ENCODE data around the gene NPPC.

NPPC gene

DNA sequence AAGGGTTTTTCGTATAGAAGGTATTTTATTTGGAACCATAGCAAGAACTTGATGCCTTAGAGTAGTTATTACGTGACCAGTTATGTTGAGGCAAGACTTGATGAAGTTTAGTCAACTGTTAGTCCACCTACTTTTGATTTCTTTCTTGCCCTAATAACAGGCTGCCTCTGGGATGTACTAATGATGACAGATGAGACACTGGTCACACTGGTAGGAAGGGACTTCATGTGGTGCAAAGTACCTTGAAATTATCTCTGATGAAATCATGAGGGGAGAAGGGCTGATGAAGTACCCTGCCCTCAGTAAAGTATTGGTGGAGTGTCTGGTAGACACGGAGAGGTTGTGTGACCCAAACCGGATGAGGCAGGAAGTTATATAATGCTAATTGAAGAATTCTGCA is 40.7 kb upstream of the NPPC start:
- TF ChIP-seq, protein P1, sequence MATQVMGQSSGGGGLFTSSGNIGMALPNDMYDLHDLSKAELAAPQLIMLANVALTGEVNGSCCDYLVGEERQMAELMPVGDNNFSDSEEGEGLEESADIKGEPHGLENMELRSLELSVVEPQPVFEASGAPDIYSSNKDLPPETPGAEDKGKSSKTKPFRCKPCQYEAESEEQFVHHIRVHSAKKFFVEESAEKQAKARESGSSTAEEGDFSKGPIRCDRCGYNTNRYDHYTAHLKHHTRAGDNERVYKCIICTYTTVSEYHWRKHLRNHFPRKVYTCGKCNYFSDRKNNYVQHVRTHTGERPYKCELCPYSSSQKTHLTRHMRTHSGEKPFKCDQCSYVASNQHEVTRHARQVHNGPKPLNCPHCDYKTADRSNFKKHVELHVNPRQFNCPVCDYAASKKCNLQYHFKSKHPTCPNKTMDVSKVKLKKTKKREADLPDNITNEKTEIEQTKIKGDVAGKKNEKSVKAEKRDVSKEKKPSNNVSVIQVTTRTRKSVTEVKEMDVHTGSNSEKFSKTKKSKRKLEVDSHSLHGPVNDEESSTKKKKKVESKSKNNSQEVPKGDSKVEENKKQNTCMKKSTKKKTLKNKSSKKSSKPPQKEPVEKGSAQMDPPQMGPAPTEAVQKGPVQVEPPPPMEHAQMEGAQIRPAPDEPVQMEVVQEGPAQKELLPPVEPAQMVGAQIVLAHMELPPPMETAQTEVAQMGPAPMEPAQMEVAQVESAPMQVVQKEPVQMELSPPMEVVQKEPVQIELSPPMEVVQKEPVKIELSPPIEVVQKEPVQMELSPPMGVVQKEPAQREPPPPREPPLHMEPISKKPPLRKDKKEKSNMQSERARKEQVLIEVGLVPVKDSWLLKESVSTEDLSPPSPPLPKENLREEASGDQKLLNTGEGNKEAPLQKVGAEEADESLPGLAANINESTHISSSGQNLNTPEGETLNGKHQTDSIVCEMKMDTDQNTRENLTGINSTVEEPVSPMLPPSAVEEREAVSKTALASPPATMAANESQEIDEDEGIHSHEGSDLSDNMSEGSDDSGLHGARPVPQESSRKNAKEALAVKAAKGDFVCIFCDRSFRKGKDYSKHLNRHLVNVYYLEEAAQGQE (IDR thresholded peaks at IDR 0.05; ENCODE audit: low read depth), result no peak
- TF ChIP-seq CEBPB (IDR thresholded peaks at IDR 0.05) (no peak), EP300 (IDR thresholded peaks at IDR 0.05; ENCODE audit: borderline replicate concordance) (no peak)
- TF ChIP-seq, protein P2, sequence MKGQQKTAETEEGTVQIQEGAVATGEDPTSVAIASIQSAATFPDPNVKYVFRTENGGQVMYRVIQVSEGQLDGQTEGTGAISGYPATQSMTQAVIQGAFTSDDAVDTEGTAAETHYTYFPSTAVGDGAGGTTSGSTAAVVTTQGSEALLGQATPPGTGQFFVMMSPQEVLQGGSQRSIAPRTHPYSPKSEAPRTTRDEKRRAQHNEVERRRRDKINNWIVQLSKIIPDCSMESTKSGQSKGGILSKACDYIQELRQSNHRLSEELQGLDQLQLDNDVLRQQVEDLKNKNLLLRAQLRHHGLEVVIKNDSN (IDR thresholded peaks at IDR 0.05), result no peak

DNA sequence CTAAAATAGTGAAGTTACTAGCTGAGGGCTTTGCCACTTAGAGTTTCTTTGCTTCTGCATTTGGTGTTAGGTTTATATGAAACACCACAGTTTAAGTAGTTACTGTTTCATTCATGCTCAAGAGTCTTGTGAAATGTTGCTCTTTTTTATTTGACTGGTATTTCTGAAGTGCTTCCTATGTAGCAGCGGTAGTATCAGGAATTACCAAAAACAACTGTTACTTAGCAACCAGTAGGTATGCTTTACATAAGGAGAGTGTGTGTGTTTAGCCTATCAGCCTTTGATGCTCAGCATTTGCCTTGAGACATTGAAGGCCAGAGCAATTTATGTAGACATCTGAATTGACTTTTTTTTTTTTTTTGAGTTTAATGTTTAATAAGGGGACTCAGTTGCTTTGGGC is 38.9 kb upstream of the NPPC start:
- TF ChIP-seq RAD21 (IDR thresholded peaks at IDR 0.05; ENCODE audit: low read depth), result no peak
- TF ChIP-seq ZBTB7A (IDR thresholded peaks at IDR 0.05; ENCODE audit: low read depth), result no peak
- no peak for TF ChIP-seq NFIC (IDR thresholded peaks at IDR 0.05)
- no peak for TF ChIP-seq YY1 (IDR thresholded peaks at IDR 0.05; ENCODE audit: low read depth)
- no peak for TF ChIP-seq EGR1 (IDR thresholded peaks at IDR 0.05)
- TF ChIP-seq, protein P3, sequence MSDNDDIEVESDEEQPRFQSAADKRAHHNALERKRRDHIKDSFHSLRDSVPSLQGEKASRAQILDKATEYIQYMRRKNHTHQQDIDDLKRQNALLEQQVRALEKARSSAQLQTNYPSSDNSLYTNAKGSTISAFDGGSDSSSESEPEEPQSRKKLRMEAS (IDR thresholded peaks at IDR 0.05), result no peak
- no peak for TF ChIP-seq CREB1 (IDR thresholded peaks at IDR 0.05; ENCODE audit: low read depth)
- no peak for TF ChIP-seq TAF1 (IDR thresholded peaks at IDR 0.05; ENCODE audit: low read depth)
- no peak for TF ChIP-seq EP300 (IDR thresholded peaks at IDR 0.05; ENCODE audit: borderline replicate concordance)
- TF ChIP-seq TEAD4 (IDR thresholded peaks at IDR 0.05), result no peak
- TF ChIP-seq, protein P2 (IDR thresholded peaks at IDR 0.05), result no peak
- no peak for TF ChIP-seq TCF12 (IDR thresholded peaks at IDR 0.05; ENCODE audit: low read depth)
- TF ChIP-seq, protein P1 (IDR thresholded peaks at IDR 0.05; ENCODE audit: low read depth), result no peak
- TF ChIP-seq FOXM1 (IDR thresholded peaks at IDR 0.05; ENCODE audit: borderline replicate concordance, low read depth), result no peak
- no peak for TF ChIP-seq CEBPB (IDR thresholded peaks at IDR 0.05)

DNA sequence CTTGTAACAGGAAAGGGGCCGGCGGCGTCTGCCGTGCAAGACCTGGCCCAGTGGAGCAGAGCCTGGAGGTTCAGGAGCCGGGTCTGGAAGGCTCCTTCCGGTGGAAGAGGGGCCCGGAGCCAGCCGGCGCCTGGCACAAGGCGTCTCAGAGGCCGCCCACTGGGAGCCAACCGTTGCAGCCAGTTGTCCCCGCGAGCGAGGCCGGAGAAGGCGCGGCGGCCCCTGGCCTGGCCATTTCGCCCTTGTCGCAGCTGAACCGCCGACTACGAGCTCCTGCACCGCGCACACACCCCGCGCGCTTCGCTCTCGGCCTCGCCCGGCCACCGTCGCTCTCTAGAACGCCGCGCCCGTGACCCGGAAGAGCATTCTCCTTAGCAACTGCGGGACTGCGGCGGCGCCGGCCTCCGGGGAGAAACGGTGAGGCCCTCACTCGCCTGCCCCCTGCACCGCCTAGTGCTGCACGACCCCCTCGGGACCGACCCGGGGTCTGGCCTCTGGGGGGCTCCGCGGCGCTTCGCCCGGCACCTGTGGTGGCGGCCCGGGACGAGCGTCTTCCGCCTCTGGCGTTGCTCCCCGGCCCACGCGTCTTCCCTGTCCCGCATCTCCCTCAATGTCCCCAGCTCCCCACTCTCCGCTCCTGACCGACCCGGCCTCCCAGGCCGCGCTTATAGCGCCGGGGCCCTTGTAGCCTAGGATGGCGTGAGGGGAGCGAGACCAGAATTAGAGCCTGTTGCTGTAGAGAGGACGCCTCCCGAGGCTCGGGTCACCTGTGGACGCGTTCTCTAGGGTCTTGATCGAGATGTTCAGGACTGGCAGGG is 35.4 kb upstream of the NPPC start, which contains the start of gene DIS3L2:
TSS of gene DIS3L2 (plus strand) at position 365 of the 818 bp plus-strand sequence. CDS start 53,215 bp downstream, outside the sequence.
- TF ChIP-seq EGR1 (IDR thresholded peaks at IDR 0.05) (no peak), CREB1 (IDR thresholded peaks at IDR 0.05; ENCODE audit: low read depth) (no peak; the same call in 1 of the 2 replicates), NFIC (IDR thresholded peaks at IDR 0.05) (no peak), FOXM1 (IDR thresholded peaks at IDR 0.05; ENCODE audit: borderline replicate concordance, low read depth) (no peak; the same call in 1 of the 2 replicates), CEBPB (IDR thresholded peaks at IDR 0.05) (no peak), YY1 (IDR thresholded peaks at IDR 0.05; ENCODE audit: low read depth) (peak; percentile 18; the same call in 1 of the 2 replicates), EP300 (IDR thresholded peaks at IDR 0.05; ENCODE audit: borderline replicate concordance) (no peak), RAD21 (IDR thresholded peaks at IDR 0.05; ENCODE audit: low read depth) (no peak), ZBTB7A (IDR thresholded peaks at IDR 0.05; ENCODE audit: low read depth) (no peak), TEAD4 (IDR thresholded peaks at IDR 0.05) (no peak), TCF12 (IDR thresholded peaks at IDR 0.05; ENCODE audit: low read depth) (peak; percentile 79), TAF1 (IDR thresholded peaks at IDR 0.05; ENCODE audit: low read depth) (peak; percentile 78)
- TF ChIP-seq, protein P2 (IDR thresholded peaks at IDR 0.05), result peak; percentile 70
- TF ChIP-seq, protein P1 (IDR thresholded peaks at IDR 0.05; ENCODE audit: low read depth), result no peak
- TF ChIP-seq, protein P3 (IDR thresholded peaks at IDR 0.05), result peak; percentile 45
